HG02870 (cell line): ENCODE results near the gene ALAS1.
"Not testable (repeated sequence)": the region's sequence is repeated elsewhere in the genome, so short reads cannot be mapped to it uniquely, and the experiment has no call there.

ENCODE experiments used
- ATAC-seq: cut with Tn5 transposase; IDR thresholded peaks from one replicate; pipeline ENCODE4 v1.9.1; 2021; ENCODE audit warnings: mild to moderate bottlenecking, moderate library complexity; ENCODE audit not compliant: unreplicated experiment

The ALAS1 gene

DNA sequence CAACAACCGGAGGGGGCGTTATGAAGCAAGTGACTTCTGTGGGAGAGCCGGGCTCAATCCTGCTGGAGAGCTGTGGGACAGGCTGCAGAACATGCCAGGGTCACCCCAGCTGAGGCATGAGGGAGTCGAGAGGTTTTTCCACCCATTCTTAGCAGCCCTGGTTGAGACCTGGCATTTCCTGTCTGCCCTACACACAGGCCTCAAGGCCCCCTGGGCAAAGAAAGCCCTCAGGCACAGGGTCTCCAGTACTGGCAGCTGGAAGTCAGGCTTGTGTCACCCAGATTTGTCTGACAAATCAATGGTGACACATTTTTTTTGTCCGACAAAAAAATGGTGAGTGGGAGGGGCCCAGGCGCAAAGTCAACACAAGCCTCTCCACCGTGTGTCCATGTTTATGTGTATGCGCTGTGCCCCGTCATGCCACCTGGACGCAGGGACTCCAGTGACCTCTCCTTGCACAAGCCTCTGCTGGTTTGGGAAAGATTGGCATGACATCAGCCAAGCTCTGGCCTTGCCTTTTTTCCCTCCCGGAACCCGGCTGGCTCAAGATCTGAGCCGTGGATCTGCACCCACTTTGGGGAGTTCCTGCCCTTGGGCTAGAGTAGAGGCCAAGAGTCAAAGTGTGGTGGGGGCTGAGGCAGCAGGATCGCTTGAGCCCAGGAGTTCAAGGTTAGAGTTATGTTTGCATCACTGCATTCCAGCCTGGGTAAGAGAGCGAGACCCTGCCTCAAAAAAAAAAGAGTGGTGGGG lies 20.8 kb upstream of the ALAS1 start:
- no peak for ATAC-seq

DNA sequence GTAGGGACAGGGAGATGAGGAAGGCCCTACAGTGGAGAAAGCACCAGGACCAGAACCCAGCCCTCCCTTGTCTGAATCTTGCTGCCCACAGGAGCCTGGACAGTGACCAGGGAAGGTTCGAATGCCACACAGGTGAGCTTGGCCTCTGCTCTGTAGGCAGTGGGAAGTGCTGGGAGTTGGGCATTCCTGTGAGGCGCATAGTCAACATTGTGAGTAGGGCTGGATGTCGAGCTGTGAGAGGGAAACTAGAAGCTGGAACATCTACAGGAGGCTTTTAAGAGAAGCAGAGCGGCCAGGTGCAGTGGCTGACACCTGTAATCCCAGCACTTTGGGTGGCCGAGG lies 20.3 kb upstream of the ALAS1 start:
- ATAC-seq: no peak

DNA sequence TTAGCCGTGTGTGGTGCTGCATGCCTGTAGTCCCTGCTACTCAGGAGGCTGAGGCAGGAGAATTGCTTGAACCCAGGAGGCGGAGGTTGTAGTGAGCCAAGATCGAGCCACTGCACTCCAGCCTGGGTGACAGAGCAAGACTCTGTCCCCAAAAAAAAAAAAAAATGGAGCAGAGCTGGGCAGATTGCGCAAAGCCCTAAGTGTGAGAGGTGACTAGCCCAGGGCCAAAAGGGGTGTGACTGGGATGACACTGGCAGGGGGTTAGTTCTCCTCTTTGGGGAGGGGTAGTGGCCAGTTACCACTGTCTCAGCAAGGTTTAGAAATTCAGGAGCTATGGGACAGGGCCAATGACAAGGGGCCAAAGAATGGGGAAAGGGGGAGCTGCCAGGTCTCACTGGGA lies 19.8 kb upstream of the ALAS1 start:
- ATAC-seq: not testable (repeated sequence)

DNA sequence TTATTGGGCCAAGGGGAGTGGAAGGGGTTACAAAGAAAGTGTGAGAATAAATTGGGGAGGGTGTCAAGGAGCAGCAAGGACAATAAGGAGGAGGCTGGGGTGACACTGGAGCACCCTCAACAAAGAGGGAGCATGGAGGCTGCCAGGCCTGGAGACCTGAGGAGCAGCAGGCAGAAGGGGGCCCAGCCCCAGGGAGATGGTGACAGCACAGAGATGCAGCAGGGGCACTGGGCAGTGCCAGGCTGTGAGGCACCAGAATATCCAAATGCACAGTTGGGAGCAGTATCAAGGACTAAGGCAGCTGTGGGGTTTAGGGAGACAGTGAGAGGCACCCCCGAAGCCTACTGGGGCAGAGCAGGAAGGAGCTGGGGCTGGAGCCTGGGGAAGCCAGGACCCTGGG lies 19.4 kb upstream of the ALAS1 start:
- no peak for ATAC-seq

DNA sequence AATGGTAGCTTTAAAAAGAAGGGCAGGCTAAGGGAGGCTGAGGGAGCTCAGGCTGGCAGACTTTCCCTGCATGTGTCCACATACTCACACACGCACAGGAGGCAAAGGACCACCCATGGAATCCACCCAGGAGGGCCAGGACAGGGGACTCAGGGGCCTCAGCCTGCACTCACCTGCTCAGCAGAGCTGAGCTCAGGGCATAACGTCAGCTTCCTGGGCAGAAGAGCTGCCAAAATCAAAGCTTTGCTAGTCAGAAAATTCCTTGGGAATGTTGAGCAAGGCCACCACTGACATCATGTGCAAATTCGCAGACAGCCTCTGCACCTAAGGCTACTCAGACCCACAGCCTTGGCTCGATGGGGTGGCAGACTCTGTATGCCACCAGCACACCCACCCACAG lies 16.4 kb upstream of the ALAS1 start:
- ATAC-seq: no peak

DNA sequence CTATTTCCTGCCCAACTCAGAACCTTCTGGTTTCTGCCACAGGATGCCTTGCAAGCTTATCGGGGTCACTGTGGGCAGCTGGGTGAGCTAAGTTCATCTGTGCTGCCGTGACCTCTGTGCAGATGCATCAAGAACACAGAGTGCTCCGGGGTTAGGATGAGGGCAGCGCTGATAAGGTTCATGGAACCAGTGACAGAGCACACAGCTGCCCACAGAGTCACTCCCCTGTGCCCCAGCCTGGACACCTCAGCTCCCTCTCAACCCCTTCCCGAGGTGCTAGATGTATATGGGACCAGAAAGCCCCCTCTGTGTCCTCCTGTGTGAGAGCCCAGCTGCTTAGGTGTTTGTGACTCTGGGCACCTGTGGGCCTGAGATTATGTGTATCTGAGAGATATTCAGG lies 15.8 kb upstream of the ALAS1 start:
- no peak for ATAC-seq

DNA sequence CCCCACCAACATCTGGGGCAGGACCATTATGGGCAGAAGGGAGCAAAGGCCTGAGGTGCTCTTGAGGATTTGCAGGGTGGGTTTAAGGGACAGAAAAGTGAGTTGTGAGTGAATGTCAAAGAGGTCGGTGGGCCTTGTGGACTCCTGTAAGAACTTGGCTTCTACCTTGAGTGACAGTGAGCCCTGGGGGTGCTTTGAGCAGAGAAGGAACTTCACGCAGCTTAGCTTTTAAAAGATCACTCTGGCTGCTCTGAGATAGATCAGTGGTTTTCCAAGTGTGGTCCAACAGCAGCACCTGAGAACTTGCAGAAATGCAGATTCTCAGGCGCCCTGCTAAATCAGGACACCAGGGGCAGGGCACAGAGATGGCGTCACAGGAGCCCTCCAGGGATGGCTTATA lies 15.3 kb upstream of the ALAS1 start:
- ATAC-seq: no peak

DNA sequence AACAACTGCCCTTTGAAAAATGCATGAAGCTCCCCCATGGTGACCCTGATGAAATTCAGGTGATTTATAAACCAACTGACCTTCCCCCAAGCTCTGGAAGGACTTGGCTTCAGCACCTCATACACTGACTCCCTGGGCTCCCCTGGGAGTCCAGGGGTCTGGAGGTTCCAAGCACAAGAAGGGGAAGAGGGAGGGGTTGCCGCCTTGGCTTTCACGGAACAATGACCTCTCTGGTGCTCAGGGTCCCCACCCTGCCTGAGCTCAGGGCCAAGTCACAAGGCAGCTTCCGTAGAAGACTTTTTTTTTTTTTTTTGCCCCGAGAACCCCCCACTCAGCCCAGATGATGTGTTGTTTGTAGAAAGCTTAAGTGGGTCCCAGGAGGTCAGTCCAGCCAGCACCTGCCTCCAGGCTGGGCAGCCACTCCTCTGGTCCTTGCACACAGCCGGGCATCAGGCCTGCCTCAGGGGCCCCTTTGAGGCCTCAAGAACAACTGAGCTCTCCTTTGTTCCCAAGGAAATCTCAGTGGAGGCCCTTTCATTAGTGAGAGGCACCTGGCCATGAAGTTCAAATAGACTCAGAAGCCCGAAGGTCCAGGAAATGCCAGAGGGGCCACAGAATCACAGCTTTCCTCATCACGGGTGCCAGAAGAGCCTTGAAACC lies 14.0 kb upstream of the ALAS1 start:
- no peak for ATAC-seq

DNA sequence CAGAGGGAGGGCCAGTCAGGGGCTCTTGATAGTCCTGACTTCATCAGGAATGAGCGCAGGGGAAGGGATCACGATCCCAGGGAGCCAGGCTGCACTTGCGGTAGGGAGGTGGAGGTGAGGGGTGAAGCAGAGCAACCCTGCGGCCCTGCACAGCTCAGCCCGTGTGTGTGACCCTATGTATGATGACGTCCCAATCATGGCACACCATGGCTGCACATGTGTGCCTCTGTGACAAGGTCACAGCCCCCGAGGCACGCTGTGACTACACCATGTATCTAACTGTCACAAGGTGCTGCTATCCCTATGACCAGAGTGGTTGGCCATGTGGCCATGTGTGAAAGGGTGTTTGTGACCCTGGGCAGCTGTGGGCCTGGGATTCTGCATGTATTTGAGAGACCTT lies 13.3 kb upstream of the ALAS1 start:
- ATAC-seq: no peak

DNA sequence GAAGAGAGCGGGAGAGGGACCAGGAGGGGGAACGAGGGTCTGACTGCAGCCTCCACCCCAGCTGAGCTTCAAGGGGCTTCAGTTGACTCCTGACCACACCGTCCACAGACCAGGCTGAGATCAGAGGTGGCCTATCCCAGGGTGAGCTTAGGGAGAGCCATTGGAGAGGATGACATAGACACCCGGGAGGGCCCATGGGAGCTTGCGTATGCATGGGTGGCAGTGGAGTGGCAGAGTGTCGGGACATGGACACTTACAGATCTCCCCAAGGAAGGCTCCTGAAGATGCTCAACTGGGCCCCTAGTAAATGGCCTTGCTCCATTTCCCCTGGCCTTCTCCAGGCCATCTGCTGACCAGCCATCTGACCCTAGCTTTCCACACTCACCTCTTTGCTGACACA lies 12.6 kb upstream of the ALAS1 start:
- no peak for ATAC-seq

DNA sequence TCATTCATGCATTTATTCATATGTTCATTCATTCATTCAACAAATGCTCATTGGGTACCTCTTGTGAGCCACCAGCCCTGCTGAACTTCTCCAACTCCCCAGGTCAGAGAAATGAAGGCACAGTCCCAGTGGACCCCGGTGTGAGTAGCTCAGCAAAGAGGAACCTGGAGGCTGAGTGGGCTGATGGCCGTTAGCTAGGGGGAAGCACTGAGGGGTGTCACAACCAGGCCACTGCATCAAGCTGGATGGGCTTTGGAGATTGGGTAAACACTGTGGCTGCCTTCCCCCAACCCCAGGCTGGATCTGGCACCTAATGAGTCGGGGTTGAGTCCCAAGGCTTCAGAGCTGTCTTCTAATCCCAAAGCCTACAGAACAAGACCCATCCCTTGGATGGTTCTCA lies 12.1 kb upstream of the ALAS1 start:
- no peak for ATAC-seq

DNA sequence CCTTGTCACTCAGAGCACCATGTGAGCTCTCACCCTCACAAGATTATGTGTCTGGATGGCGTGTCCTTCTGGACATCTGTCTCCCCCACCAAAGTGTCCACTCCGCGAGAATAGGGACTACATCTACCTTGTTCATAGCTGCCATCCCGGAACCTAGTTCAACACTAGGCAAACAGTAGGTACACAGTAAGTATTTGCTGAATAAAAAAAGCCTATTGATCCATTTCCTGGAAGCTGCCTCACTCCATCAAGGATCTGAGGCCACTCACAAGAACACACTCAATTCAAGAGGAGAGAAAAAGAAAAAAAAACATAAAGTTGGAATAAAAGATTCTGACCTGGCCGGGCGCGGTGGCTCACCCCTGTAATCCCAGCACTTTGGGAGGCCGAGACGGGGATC lies 11.2 kb upstream of the ALAS1 start:
- ATAC-seq: no peak

DNA sequence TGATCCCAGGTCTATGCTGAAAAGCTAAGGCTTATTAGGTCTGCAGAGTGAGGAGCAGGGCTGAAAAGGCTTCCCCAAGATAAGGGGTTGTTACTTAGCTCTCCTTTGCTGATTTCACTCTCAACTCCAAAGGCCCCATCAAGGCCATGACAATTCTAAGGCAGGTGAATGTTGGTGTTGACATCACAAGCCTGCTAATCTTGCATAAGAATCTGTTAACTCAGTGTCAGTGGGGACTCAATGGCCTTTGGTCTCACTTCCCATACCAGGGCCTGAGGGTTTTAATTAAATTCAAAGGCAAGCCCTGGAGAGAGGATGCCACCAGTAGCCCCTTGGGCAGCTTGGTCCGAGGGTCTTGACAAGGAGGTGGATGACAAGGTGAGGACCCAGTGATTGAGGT lies 9.4 kb upstream of the ALAS1 start:
- no peak for ATAC-seq

DNA sequence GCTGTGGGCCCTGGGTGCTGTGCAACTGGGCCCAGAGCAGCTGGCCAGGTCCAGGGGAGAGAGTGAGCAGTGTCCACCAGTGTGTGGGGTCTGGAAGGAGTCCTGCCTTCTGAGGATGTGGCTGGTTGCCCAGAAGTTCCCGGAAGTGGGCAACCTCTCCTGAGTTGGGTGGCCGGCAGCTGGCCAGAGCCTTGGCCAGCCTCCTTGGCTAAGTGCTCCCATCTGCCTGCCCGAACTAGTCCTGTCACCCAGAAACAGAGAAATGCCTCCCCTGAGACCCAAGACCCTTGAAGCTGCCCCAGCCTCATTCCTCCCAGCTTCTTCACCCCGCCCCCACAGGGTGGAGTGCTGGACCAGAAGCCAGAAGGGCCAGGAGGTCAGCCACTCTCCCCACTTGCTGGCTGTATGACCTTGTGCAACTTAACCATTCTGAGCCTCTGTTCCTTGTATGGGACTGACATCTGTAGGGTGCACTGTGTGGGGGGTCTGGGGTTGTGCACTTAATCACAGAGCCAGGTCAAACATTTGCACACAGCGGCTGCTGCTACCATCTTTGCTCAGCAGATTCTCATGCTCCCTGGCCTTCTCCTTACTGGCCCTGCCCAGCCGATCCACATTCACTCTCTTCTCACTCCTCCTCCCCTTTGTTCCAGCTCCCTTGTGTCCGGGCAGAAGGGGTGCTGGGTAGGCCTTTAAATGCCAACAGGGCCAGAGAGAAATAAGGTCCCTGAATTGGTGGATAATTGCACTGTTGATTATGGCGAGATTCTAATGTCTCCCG lies 7.5 kb upstream of the ALAS1 start:
- no peak for ATAC-seq

DNA sequence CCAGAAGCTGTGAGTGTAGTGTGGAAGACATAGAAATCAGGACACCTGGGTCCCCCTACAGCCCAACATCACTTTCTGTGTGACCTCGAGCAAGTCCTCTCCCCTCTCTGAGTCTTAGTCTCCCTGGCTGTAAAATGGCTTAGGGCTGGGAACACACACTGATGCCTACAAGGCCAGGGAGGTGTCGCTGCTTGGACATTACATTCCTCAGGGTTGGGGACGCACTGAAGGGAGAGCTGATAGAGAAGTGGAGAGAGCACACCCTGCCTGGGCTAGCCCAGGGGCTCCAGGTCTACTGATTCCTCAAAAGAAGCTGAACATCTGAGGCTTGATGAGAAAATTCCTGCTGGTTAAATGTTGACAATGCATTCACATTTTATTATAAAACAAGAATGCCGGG lies 6.3 kb upstream of the ALAS1 start:
- no peak for ATAC-seq

DNA sequence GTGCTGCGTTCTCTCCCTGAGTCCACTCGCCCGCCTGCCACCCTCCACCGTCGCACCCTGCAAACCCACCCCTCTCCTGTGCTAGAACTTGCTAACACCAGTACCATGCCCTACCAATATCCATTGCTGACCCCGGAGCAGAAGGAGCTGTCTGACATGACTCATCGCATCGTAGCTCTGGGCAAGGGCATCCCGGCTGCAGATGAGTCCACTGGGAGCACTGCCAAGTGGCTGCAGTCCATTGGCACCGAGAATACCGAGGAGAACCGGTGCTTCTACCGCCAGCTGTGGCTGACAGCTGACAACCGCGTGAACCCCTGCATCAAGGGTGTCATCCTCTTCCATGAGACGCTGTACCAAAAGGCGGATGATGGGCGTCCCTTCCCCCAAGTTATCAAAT lies 4.9 kb upstream of the ALAS1 start:
- ATAC-seq: no peak

DNA sequence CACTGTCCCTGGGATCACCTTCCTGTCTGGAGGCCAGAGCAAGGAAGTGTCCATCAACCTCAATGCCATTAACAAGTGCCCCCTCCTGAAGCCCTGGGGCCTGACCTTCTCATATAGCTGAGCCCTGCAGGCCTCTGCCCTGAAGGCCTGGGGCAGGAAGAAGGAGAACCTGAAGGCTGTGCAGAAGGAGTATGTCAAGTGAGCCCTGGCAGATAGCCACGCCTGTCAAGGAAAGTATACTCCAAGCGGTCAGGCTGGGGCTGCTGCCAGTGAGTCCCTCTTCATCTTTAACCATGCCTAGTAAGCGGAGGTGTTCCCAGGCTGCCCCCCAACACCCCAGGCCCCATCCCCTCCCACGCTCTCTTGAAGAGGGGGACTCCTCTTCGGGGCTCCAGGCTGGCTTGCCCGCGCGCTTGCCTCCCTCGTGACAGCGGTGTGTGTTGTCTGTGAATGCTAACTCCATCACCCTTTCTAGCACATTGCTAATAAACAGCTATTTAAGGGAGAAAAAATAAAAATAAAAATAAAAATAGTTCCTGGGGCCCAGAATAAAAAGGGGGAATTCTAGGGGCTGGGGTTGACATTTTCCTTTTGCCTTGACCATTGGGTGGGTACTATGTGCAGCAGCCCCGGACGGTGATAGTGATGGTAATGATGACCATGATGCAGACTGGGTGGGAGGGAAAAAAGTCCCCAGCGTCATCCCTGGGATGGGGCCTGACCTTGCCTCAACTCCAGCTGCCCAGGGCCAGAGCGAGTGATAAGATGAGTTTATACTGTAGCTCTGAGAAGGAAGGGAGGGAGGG lies 3.3 kb upstream of the ALAS1 start:
- no peak for ATAC-seq

DNA sequence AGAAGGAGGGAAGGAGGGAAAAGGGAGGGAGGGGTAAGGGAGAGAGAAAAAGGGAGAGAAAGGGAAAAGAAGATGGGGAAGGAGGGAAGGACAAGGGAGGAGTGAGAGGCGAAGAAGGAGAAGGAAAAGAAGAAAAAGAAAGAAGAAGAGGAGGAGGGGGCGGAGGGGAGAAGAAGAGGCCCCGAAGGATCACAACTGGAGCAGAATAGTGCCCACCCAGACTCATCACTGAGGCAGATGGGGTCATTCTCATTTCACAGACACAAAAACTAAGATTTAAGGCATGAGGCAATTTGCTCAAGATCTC lies 2.7 kb upstream of the ALAS1 start:
- no peak for ATAC-seq

DNA sequence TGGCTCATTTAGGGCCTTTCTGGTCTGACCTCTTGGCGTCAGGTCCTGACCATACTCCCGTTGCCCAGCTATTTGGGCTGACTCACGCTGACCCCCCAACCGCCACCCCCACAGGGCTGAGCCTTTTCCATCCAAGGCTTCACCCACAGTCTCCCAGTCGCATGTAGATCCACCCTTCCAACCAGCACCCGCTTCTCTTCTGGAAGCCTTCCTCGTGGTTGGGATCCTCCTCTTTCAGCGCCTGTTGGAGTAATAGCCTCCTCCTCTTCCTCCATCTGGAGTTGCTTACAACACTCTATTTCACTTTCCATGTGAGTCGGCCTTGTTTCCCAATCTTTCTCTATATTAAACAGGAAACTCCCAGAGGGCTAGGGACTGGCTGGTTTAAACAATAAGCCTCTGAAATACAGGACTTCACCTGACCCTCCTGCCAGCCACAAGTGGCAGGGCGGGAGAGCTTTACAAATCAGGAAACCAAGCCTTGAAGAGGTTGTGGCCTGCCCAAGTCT lies 2.1 kb upstream of the ALAS1 start:
- ATAC-seq: no peak

DNA sequence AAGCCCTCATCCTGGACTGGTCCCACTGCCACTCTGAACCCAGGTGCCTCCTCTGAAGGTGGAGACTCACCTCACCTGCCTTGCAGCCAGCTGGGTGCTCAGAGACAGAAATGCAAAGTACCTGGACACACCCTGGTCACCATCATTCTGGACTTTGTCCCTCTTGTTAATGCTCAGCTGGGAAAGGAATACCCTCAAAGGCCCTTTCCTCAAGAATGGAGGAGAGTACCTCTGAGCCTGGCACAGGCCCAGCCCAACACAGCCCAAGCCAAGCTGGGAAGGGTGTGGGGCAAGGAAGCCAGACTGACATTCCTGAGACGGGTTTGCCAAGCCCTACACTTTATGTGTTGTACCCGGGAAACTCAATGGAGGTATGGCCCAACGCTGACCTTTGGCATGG lies 983 bp upstream of the ALAS1 start:
- no peak for ATAC-seq

DNA sequence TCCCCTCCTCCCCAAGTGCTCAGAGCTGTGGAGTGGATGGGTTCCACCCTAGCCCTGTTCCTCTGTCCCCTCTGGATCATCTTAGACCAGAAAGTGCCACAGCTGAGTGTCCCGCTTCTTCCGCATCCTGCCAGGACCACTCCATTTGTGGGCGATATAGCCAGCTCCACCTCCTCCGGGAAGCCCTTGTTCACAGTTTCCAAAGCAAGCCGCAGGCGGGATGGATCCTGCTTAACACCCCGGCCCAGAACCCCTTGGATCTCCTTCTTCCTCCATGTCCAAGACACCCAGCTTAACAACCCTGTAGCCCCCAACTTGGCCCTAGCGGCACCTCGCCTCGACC lies 490 bp upstream of the ALAS1 start:
- no peak for ATAC-seq
